Heart left ventricle (tissue), 16 donors: Measurements from ENCODE around the gene LPCAT4. TPM values are rescaled to one million over a fixed set of nuclear protein-coding genes. Genes with fewer than 3 reads are reported as not detected.
A peak's percentile ranks its signal among the peaks of the same experiment; 100 is the strongest.
"Not testable (repeated sequence)": the region's sequence is repeated elsewhere in the genome, so short reads cannot be mapped to it uniquely, and the experiment has no call there.

Source experiments
- ATAC-seq, 4 donors: fragments of 200-7000 bp; cut with Tn5 transposase; one replicate each; pipeline ENCODE4 v1.9.1; 2020 to 2022; ENCODE audit warnings: moderate library complexity in 4 of 4, mild to moderate bottlenecking in 3 of 4, moderate number of reproducible peaks in 1 of 4
- DNase-seq, 5 donors: peaks; one replicate each; pipeline ENCODE4 v3.0.0-alpha.2; 2020
- H3K27ac ChIP-seq, 12 donors: fragments of 200-600 bp; sonication (generic) in 4 of 12; one replicate each; pipeline versions ENCODE4 v1.5.0 to v1.8.0; 2016 to 2022; ENCODE audit warnings: mild to moderate bottlenecking in 2 of 12
- H3K27me3 ChIP-seq, 9 donors: fragments of 200-600 bp; sonication (generic) in 2 of 9; one replicate each; pipeline versions ENCODE4 v1.5.1 to v1.8.0; 2016 to 2022; ENCODE audit warnings: mild to moderate bottlenecking in 3 of 9
- H3K36me3 ChIP-seq, 9 donors: fragments of 200-600 bp; sonication (generic) in 2 of 9; one replicate each; pipeline versions ENCODE4 v1.5.0 to v1.8.0; 2018 to 2022; ENCODE audit warnings: mild to moderate bottlenecking in 2 of 9
- H3K4me1 ChIP-seq, 12 donors: fragments of 200-600 bp; sonication (generic) in 4 of 12; one replicate each; pipeline versions ENCODE4 v1.5.0 to v1.8.0; 2016 to 2022; ENCODE audit warnings: mild to moderate bottlenecking in 3 of 12
- H3K4me3 ChIP-seq, 12 donors: fragments of 200-600 bp; sonication (generic) in 4 of 12; one replicate each; pipeline versions ENCODE4 v1.5.0 to v1.8.0; 2017 to 2022; ENCODE audit warnings: mild to moderate bottlenecking in 9 of 12, moderate library complexity in 4 of 12
- H3K9me3 ChIP-seq, 12 donors: fragments of 200-600 bp; sonication (generic) in 4 of 12; one replicate each; pipeline versions ENCODE4 v1.5.0 to v1.8.0; 2016 to 2022; ENCODE audit warnings: mild to moderate bottlenecking in 1 of 12
- POLR2A ChIP-seq, 2 donors: fragments of 450-650 bp; IDR thresholded peaks; one replicate each; pipeline ENCODE4 v1.6.1; 2017; ENCODE audit warnings: antibody characterized with exemption in 2 of 2, mild to moderate bottlenecking in 2 of 2, moderate library complexity in 2 of 2
- WGBS, 4 donors: extraction: QIAGEN DNeasy Blood & Tissue Kit in 2 of 4; methylation state at CpG; one replicate each; pipeline versions ENCODE4 v1.1.5 to v1.1.7; 2013 to 2018; 5-methylcytosine and 5-hydroxymethylcytosine counted together
- intact Hi-C, 10 donors: fragments of 100-400 bp; cut with DNase I; formaldehyde crosslinking; loops; one replicate each; pipeline versions ENCODE4 v1.11.1 to v1.14.2; 2022
- polyA plus RNA-seq, 2 donors: library from polyadenylated mRNA; stranded (reverse); fragments of 200-250 nt; gene quantifications; one replicate each; pipeline ENCODE4 v1.2.3, GENCODE V29; 2013
- total RNA-seq, 9 donors: library from RNA; depleted of rRNA in 2 of 9; stranded (reverse); fragments of >200 nt in 2 of 9; fragmentation: NEBNext Ultra II Directional in 3 of 9; extraction: Animal tissue kit (Norgen Biotek cat#: 25700) in 3 of 9; gene quantifications; one replicate each; pipeline versions ENCODE4 v1.1.0 to v1.2.4, GENCODE V29; 2016 to 2023
- TF ChIP-seq, protein P1 (sequence below), 12 donors: fragments of 200-600 bp; sonication (generic) in 4 of 12; IDR thresholded peaks; one replicate each; pipeline versions ENCODE4 v1.5.0 to v1.8.0; 2018 to 2022; ENCODE audit warnings: antibody characterized with exemption in 12 of 12, mild to moderate bottlenecking in 5 of 12
- donor health status: ischemic (EF 13 %, LVEDD 7.1; RV severe dilation, severe dysfunction).
- donor health status: healthy with polysubstance abuse.
- donor health status: DM: no; HTN: yes; CAD: no.
- donor health status: DM: no; HTN: no; CAD: no.
- donor health status: ischemic (EF 25% LVEDD 6.9; RV normal size, moderate dysfunction).
- donor health status: ischemic (EF 25% LVEDD 5.7; RV mildly dilated, moderate dysfunction).
- donor health status: healthy.
- donor health status: DM: yes; HTN: yes; CAD: no.
- donor health status: ischemic (EF 35%, LVEDD 5.7; RV mildly dilated, moderate dysfunction).
- donor health status: nonischemic (EF 11% LVEDD 7.7; RV severe dilation, severe dysfunction).
- donor health status: DM: yes; HTN: yes; CAD: no.
- donor health status: PGD.
- donor health status: ischemic (EF 29% LVEDD 5.4; RV normal size, mild dysfunction).
- donor health status: nonischemic (EF 23%, LVEDD 6.1; RV moderate dilation, normal function).

LPCAT4 gene
- total and polyA plus RNA-seq, 11 donors: 9.8 to 80.0 (median 44.8) TPM

GRCh38 chr15:34381829-34382521 is 15.0 kb upstream of the LPCAT4 start:
- H3K4me3 ChIP-seq, DNase-seq, H3K9me3 ChIP-seq, intact Hi-C loops, H3K4me1 ChIP-seq, H3K27ac ChIP-seq, H3K36me3 ChIP-seq, H3K27me3 ChIP-seq: not testable (repeated sequence)
- peak; percentile 41 to 85 (median 76) for ATAC-seq
- WGBS, 4 donors: no CpG with 5 or more reads among the region's 19 CpGs

GRCh38 chr15:34380491-34380890 is 13.5 kb upstream of the LPCAT4 start:
- H3K4me3 ChIP-seq, intact Hi-C loops, H3K27me3 ChIP-seq, H3K4me1 ChIP-seq, H3K27ac ChIP-seq, ATAC-seq, H3K9me3 ChIP-seq, DNase-seq, H3K36me3 ChIP-seq: not testable (repeated sequence)
- WGBS, 4 donors: 62 to 84% (median 75%) methylated on average over 4 of the region's 4 CpGs

DNA sequence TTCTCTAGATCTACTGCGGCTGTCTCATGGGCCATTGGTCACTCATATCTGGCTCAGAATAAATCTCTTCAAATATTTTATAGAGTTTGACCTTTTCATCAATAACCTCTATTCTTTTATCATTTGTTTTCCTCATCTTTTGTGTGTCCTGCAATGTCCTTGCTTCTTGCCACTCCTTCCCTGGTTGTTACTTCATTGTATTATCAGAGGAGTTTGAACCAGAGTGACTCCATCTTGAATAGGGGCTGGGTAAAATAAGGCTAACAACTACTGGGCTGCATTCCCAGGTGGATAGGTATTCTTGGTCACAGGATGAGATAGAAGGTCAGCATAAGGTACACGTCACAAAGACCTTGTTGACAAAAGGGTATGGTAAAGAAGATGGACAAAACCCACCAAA is 9.9 kb upstream of the LPCAT4 start:
- TF ChIP-seq, protein P1, sequence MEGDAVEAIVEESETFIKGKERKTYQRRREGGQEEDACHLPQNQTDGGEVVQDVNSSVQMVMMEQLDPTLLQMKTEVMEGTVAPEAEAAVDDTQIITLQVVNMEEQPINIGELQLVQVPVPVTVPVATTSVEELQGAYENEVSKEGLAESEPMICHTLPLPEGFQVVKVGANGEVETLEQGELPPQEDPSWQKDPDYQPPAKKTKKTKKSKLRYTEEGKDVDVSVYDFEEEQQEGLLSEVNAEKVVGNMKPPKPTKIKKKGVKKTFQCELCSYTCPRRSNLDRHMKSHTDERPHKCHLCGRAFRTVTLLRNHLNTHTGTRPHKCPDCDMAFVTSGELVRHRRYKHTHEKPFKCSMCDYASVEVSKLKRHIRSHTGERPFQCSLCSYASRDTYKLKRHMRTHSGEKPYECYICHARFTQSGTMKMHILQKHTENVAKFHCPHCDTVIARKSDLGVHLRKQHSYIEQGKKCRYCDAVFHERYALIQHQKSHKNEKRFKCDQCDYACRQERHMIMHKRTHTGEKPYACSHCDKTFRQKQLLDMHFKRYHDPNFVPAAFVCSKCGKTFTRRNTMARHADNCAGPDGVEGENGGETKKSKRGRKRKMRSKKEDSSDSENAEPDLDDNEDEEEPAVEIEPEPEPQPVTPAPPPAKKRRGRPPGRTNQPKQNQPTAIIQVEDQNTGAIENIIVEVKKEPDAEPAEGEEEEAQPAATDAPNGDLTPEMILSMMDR (IDR thresholded peaks at IDR 0.05): no peak
- TF ChIP-seq POLR2A (IDR thresholded peaks at IDR 0.05): no peak
- intact Hi-C loops: no loop called here
- Histone ChIP-seq H3K9me3 (no peaks in the 10 kb centered on the region), H3K27me3 (no peaks in the 10 kb centered on the region), H3K4me1 (no peaks in the 10 kb centered on the region), H3K36me3 (peaks cover 0 to 5% (median 0%) of the 10 kb centered on the region in 9 donors), H3K27ac (no peak overlapping the region), H3K4me3 (no peak overlapping the region)
- 93 to 97% (median 95%) methylated on average over 2 of the region's 2 CpGs for whole genome bisulfite sequencing, 4 donors
- DNase-seq (no peak), ATAC-seq (no peak)

GRCh38 chr15:34375541-34375940 is 8.5 kb upstream of the LPCAT4 start:
- H3K9me3 ChIP-seq, H3K27me3 ChIP-seq, intact Hi-C loops, H3K4me1 ChIP-seq, DNase-seq, H3K4me3 ChIP-seq, H3K27ac ChIP-seq, H3K36me3 ChIP-seq, ATAC-seq: not testable (repeated sequence)
- 90 to 100% (median 97%) methylated on average over 2 of the region's 2 CpGs for WGBS, 4 donors

- no peaks in the 10 kb centered on the region for H3K4me1 ChIP-seq
- DNase-seq (no peak), ATAC-seq (no peak)
- H3K27ac ChIP-seq: no peak overlapping the region
- peaks cover 0 to 3% (median 0%) of the 10 kb centered on the region in 9 donors for H3K36me3 ChIP-seq
- H3K27me3 ChIP-seq: no peaks in the 10 kb centered on the region
- WGBS, 4 donors: 64 to 91% (median 73%) methylated on average over 2 of the region's 2 CpGs
- intact Hi-C loops: no loop called here
- no peak overlapping the region for H3K4me3 ChIP-seq
- no peak for TF ChIP-seq POLR2A (IDR thresholded peaks at IDR 0.05)
- TF ChIP-seq, protein P1 (IDR thresholded peaks at IDR 0.05): no peak
- H3K9me3 ChIP-seq: no peaks in the 10 kb centered on the region
These were observed 7.8 kb upstream of the LPCAT4 start for GRCh38 chr15:34374816-34375215.

GRCh38 chr15:34373951-34374350 is 7.0 kb upstream of the LPCAT4 start:
- DNase-seq (no peak), ATAC-seq (peak in 1 of 4 donors; percentile 27)
- Histone ChIP-seq H3K27ac (no peak overlapping the region), H3K36me3 (no peaks in the 10 kb centered on the region), H3K9me3 (no peaks in the 10 kb centered on the region), H3K27me3 (no peaks in the 10 kb centered on the region), H3K4me1 (no peaks in the 10 kb centered on the region), H3K4me3 (no peak overlapping the region)
- TF ChIP-seq POLR2A (IDR thresholded peaks at IDR 0.05): no peak
- TF ChIP-seq, protein P1 (IDR thresholded peaks at IDR 0.05): no peak
- intact Hi-C loops: no loop called here
- WGBS, 4 donors: 69 to 100% (median 88%) methylated on average over 8 of the region's 8 CpGs
